Measurements from ENCODE around the gene VEZT. TPM values are rescaled to one million over a fixed set of nuclear protein-coding genes. Genes with fewer than 3 reads are reported as not detected.

Gene VEZT
- total and polyA plus RNA-seq, 9 of the 15 experiments (the other 6 are each of a cell fraction or from before 2014, with no cell fraction given): 16.1 to 61.5 (median 32.6) TPM

DNA sequence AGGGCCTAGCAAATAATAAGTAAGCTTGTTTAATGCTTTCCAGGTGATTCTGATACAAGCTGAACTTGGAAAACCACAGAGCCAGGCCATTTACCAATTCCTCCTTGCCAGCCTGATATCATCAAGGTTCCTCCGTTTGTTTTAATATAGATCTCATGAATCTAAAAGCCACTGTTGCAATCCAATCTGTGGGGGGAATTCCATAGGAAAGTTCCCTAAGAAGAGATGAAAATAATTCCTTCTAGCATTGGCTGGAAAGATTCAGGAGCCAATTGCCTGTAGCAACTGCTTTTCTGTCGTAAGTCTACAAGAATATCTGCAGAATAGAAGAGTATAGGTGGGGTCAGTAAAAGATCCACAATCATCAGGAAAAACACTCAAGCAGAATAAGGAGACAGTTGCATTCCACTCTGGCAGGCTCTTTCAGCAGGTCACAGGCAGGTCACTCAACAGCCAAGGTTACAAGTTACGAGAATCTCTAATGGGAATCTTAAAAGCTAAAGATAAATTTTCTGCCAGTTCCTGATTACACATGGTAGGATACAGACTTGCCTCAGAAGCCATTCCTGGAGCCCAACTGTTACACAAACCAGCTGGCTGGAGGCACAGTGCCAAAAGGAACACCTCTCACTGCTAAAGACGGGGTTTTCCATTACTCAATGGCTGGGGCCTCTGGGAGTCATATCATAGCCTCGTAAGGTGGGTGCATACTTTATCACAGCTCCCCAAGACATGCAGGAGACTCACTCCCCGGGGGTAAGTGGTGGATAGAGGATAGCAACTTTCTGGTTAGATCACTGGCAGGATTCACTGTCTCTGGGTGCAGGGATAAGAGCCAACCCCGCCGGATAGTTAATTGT lies 44.0 kb upstream of the VEZT start (continued):
- TF ChIP-seq, protein P1, sequence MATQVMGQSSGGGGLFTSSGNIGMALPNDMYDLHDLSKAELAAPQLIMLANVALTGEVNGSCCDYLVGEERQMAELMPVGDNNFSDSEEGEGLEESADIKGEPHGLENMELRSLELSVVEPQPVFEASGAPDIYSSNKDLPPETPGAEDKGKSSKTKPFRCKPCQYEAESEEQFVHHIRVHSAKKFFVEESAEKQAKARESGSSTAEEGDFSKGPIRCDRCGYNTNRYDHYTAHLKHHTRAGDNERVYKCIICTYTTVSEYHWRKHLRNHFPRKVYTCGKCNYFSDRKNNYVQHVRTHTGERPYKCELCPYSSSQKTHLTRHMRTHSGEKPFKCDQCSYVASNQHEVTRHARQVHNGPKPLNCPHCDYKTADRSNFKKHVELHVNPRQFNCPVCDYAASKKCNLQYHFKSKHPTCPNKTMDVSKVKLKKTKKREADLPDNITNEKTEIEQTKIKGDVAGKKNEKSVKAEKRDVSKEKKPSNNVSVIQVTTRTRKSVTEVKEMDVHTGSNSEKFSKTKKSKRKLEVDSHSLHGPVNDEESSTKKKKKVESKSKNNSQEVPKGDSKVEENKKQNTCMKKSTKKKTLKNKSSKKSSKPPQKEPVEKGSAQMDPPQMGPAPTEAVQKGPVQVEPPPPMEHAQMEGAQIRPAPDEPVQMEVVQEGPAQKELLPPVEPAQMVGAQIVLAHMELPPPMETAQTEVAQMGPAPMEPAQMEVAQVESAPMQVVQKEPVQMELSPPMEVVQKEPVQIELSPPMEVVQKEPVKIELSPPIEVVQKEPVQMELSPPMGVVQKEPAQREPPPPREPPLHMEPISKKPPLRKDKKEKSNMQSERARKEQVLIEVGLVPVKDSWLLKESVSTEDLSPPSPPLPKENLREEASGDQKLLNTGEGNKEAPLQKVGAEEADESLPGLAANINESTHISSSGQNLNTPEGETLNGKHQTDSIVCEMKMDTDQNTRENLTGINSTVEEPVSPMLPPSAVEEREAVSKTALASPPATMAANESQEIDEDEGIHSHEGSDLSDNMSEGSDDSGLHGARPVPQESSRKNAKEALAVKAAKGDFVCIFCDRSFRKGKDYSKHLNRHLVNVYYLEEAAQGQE (IDR thresholded peaks at IDR 0.05; ENCODE audit: borderline replicate concordance): no peak
- TF ChIP-seq, protein P1 (CRISPR knock-in tag; IDR thresholded peaks at IDR 0.05; ENCODE audit: low read depth): no peak
- TF ChIP-seq ZKSCAN1 (IDR thresholded peaks at IDR 0.05; ENCODE audit: low read depth, low read length): no peak
- TF ChIP-seq FOXM1 (IDR thresholded peaks at IDR 0.05; ENCODE audit: low read depth): peak; percentile 67; the same call in 1 of the 2 replicates
- TF ChIP-seq FOXM1 (CRISPR knock-in tag; IDR thresholded peaks at IDR 0.05; ENCODE audit: low read depth): no peak
- no peak for TF ChIP-seq HEY1 (CRISPR knock-in tag; IDR thresholded peaks at IDR 0.05; ENCODE audit: borderline replicate concordance)
- TF ChIP-seq CCAR2 (IDR thresholded peaks at IDR 0.05; ENCODE audit: low read depth, low read length): no peak
- TF ChIP-seq MTA3 (IDR thresholded peaks at IDR 0.05; ENCODE audit: borderline replicate concordance): no peak
- no peak for TF ChIP-seq TAF1 (IDR thresholded peaks at IDR 0.05; ENCODE audit: control insufficient read depth, extremely low read depth, insufficient read depth, low read length, severe bottlenecking)
- TF ChIP-seq CHD4 (IDR thresholded peaks at IDR 0.05; ENCODE audit: insufficient read depth, insufficient replicate concordance, low read depth, low read length, poor library complexity, severe bottlenecking): no peak
- TF ChIP-seq SAFB2 (IDR thresholded peaks at IDR 0.05; ENCODE audit: borderline replicate concordance, low read depth, low read length, severe bottlenecking): no peak
- no peak for TF ChIP-seq ZBTB1 (CRISPR knock-in tag; IDR thresholded peaks at IDR 0.05; ENCODE audit: borderline replicate concordance, low read depth)
- TF ChIP-seq HMG20B (CRISPR knock-in tag; IDR thresholded peaks at IDR 0.05): no peak
- no peak for TF ChIP-seq SMARCB1 (IDR thresholded peaks at IDR 0.05; ENCODE audit: insufficient read length, low read depth)
- no peak for TF ChIP-seq ZNF695 (CRISPR knock-in tag; IDR thresholded peaks at IDR 0.05)
- TF ChIP-seq, protein P2, sequence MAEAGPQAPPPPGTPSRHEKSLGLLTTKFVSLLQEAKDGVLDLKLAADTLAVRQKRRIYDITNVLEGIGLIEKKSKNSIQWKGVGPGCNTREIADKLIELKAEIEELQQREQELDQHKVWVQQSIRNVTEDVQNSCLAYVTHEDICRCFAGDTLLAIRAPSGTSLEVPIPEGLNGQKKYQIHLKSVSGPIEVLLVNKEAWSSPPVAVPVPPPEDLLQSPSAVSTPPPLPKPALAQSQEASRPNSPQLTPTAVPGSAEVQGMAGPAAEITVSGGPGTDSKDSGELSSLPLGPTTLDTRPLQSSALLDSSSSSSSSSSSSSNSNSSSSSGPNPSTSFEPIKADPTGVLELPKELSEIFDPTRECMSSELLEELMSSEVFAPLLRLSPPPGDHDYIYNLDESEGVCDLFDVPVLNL (CRISPR knock-in tag; IDR thresholded peaks at IDR 0.05; ENCODE audit: low read depth): no peak
- no peak for TF ChIP-seq ZNF23 (CRISPR knock-in tag; IDR thresholded peaks at IDR 0.05)
- TF ChIP-seq DPF2 (IDR thresholded peaks at IDR 0.05): peak; percentile 72
- TF ChIP-seq POLR2H (tag; IDR thresholded peaks at IDR 0.05; ENCODE audit: low read depth): no peak

All from K562 (cell line).